Skin of body (tissue), 2 donors: Measurements from ENCODE around the gene CERS6. TPM values are rescaled to one million over a fixed set of nuclear protein-coding genes. Genes with fewer than 3 reads are reported as not detected.

Source experiments
- small RNA-seq: library from RNA; depleted of rRNA; stranded (forward); fragments of <200 nt; gene quantifications from one replicate; pipeline ENCODE3, GENCODE V24; 2014; ENCODE audit warnings: low replicate concordance
- total RNA-seq: library from RNA; depleted of rRNA; stranded (reverse); fragments of >200 nt; gene quantifications from one replicate; pipeline ENCODE4 v1.2.3, GENCODE V29; 2014

Gene CERS6
- total RNA-seq, 1 donor from 2014 or later, result 34.6 TPM

Small RNA genes lying within 50 kb of the gene (small RNA-seq; reads per million reads assigned to genes)
- not detected for gene MIR4774
- gene RN7SL813P, result not detected
- gene RNU6-766P, result not detected

Other genes with a start within 250 kb of the CERS6 start
- 23.4 TPM for gene STK39, start 208.7 kb upstream of the CERS6 start, total RNA-seq